ENCODE measurements around the gene SEC16A.

DNA sequence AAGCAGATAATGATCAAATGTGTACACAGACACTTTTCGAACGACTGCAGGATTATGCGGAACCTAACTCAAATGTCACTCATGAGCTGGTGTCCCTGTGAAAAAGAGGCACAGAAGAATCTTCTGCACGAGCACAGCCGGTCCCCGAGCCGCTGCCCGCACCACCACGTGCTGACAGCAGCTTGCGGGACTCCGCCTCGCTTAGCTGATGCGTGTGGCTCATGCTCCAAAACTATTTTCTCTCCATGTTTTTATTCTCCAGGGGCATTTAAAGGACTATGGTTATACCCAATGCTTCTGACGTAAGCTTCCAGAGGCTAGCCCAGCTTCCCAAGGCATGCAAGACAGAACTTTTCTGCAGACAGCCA is 9.5 kb downstream of the SEC16A start:
- TF ChIP-seq CTCF (IDR thresholded peaks at IDR 0.05), result no peak
- no peak for TF ChIP-seq POLR2A (IDR thresholded peaks at IDR 0.05)

Measured in body of pancreas (tissue), 4 donors.